Measurements from ENCODE around the gene DARS2.

The DARS2 gene

DNA sequence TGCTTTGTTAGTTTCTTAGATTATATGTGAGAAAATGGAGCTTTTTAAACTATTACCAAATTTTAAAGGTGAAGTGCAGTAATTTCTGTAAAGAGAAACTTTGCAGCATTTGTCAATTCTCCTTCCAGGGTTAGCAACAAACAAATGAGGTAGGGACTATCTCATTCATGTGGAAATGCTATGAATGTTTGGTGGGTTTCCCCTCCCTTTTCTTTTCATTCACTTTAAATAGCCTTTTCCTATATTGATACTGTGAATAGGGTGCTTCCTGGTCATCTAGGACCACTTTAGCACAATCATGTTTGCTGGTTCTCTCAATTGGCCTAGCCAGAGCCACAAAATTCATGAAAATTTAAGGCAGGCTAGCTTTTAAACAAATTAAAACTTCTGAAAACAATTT, 64.3 kb downstream of the DARS2 start:
- no peak for DNase-seq

DNA sequence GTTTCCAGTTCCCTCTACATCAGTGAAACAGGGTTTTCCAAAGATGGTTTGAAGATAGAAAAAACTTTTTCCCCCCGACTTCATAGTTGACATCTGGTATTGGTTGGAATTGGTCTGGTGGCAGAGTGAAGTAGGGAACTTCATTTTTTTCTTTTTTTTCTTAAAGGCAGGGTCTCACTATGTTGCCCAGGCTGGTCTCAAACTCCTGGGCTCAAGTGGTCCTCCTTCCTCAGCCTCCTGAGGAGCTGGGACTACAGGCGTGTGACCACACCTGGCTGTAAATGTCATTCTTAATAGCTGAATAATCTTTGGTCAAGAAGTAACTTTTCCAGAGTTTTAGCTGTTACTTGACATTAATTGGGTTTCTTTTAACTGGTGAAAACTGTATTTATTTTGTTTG, 65.4 kb downstream of the DARS2 start:
- DNase-seq, result no peak

DNA sequence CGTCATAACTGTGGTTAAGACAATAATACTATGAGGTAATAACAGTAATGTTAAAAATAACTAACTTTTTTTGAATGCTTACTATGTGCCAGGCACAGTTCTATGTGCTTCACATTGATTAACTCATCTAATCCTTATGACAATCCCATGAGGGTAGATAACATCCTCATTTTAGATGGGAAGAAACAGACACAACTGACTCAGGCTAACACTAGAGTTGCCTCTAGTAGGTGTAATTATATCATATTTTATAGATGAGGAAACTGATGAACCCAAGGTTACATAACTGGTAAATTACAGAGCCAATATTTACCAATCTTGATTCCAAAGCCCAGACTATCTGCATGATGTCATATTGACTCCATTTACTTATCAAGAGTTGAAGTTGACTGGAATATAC, 69.1 kb downstream of the DARS2 start:
- DNase-seq, result no peak

- no peak for DNase-seq
Measured at GRCh38 chr1:173894189-173894588, 69.7 kb downstream of the DARS2 start.

DNA sequence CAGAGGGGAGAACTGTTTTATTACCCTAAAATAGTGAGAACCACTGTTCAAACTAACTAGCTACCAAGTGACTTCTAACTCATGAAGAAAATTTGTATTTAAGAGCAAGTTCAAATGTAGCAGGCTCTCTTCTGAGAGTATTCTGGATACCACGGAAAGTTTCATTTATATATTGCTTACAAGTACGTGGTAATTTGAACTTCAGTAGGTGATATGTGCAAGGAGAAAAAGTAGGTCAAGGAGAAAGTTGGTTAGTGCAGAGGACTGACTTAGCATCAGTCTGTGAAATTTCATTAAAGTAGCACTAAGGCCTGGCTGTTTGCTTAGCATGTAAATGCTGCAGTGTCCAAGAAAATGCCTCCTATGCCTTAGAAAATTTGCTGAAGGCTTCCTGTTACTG, 76.0 kb downstream of the DARS2 start:
- DNase-seq, result no peak

DNA sequence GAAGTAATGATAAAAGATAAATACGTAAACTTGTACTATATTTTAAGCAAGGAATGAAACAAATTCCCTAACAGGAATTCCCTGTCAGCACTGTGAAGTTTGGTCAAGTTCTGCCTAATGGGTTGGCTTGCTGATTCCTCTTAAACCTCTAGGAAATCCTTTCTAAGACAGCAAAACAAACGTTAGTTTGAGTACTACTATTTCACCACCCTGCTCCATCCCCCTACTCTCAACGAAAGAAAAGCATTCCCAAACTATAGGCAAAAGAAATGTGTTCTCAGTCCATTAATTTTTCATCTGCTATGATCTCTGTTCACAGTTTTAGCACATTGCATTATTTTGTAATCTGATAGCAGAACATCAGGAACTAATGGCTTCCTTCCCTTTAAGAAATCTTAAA, 76.5 kb downstream of the DARS2 start:
- DNase-seq, result no peak

DNA sequence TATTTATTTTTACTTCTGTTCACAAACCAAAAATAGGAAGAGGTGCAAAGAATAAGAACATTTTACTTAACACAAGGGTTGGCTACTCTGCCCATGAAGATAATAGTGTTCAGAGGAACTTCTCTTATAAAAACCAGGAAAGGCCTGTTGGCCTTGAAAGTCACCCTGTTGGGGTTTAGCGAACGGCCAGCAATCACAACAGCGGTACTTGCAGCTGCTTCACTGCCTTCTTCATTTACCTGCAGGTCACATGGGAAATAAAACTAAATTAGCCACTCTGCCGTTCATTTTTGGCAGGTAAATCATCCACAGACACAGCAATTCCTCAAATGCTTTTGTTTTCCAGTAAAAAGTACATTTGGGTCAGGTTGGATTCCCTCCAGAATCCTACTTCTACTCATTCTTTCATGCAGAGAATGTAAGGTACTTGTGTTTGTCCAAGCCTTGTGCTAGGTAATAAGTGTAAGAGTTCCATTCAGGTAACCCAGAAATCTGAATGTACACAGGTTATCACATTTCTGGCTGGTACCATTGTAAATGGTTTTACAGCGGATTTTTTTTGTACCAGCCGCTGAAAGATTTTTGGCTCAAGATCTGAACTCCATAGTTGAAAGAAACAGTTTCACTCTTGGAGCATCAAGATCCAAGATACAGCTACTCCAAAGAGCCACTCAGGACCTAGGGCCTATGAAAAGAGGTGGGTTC, 79.5 kb downstream of the DARS2 start:
- DNase-seq, result no peak
